COLO668 (cell line): Measurements from ENCODE around the gene AP3S1.
A peak's percentile ranks its signal among the peaks of the same experiment; 100 is the strongest.

Source experiments
- DNase-seq: peaks from one replicate; lab custom pipeline; 2025; ENCODE audit not compliant: unreplicated experiment; lab: John Stamatoyannopoulos, UW

The AP3S1 gene

DNA sequence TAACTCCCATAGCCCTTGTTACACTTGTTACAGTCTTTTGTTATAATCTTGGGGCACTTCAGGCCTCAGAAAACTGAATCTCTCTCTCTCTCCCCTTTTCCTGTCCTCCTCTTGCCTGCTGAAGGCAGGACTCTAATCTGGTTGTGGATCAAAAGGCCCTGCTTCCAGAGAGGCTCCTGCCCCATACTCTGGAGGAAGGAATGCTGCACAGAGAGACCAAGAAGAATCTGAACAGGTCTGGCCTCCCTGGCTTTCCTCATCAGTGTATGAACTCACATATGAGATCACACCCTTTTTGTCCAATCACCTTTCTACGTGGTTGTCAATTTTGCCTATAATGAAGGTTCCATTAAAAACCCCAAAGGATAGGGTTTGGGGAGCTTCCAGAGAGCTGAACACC is 94.3 kb downstream of the AP3S1 start:
- no peak for DNase-seq

GRCh38 chr5:115939059-115939458 is 97.3 kb downstream of the AP3S1 start:
- DNase-seq: no peak

DNA sequence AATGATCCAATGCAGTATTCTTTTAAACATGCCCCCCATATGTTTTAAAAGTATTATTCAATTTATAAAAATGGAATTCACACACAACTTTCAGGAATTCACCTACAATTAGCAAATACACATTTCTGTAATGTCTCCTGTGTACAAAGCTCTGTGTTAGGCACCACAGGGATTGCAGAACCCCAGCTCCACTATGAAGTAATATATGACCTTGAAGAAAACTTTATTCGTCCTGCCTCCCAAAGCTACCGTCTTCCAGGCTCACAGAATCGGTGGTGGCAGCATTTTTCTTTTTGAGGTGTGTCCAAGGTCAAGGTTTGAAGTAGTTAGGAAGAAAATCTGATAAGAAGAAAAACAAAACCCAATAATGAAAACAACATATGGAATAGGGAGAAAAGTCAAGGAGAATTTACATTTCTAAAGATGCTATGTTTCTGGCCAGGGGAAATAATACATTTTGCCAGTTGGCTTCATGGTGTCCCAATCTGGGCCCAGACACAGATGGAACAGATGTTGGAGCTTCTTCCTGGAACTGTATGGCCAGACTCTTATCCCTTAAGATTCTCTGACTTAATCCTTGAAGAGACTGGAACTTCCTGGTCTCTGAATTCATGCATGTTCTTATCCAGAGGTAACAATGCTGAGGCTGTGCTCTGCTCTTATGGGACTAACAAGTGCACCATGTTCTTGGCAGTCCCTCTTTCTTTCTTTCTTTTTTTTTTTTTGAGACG is 98.5 kb downstream of the AP3S1 start:
- DNase-seq: no peak

DNA sequence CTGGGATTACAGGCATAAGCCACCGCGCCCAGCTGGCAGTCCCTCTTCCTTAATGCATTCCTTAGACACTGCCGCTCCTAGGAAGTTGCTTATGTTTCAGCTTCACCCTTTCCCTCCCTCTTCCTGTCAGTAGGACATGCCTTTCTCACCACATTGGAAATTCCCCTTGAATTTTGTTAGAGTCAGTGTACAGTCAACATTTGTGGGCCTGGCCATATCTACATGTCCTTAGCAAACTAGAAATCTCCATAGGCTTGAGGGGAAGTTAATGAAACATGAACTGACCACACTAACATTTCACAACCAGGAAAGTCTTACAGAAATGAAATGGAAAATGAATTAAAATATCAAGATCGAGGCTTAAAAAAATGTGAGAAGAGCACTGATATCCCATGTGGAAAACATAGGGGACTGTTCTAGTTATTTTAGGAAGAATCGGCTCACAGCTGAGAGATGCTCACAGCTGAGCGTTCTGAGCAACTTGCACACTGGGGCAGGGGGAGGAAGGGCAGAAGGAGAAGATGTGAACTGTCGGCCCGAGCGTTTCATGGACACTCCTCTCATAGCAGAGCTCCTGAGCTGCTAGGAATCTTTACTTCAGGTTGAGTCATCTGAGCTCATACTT is 99.4 kb downstream of the AP3S1 start:
- DNase-seq: no peak

DNA sequence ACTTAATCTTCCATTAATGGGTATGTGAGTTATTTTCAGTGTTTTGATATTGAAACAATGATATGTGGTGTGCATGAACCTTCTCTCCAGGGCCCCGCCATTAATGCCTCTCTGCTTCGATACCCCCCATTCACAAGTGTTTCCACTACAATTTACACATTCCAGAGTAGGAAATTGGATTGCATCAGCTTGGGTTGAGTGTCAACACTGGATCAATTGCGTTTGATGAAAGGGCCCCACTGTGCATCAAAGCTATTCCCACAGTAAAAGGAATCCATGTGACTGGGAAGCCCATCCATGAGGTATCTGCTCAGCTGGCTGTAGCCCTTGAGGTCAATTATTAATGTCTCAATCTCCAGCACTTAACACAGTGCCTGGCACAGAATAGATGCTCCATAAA is 102.8 kb downstream of the AP3S1 start:
- no peak for DNase-seq

GRCh38 chr5:115946655-115947054 is 104.9 kb downstream of the AP3S1 start:
- DNase-seq: no peak

- DNase-seq: no peak
Measured at GRCh38 chr5:115947260-115947659, 105.5 kb downstream of the AP3S1 start.

DNA sequence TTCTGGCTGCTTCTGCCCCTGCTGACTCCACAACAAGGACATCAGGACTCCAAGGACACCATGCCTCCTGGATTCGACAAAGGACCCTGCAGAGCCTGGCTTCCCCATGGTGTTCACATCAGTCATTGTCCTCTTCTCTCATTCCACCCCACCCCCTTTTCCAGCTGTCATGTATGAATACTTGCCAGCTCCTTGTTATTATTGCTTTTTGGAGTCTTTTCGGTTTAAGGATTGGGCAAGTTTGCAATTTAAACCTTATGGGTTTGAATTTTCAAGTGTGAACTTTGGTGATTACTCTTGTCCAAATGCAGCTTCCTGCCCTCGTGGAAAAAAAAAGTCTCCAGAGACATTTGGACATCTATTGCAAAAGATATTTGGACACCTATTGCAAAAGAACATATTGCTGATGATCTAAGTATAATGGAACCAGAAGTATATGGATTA is 106.4 kb downstream of the AP3S1 start:
- DNase-seq: no peak

GRCh38 chr5:115949096-115949495 is 107.4 kb downstream of the AP3S1 start:
- DNase-seq: no peak

DNA sequence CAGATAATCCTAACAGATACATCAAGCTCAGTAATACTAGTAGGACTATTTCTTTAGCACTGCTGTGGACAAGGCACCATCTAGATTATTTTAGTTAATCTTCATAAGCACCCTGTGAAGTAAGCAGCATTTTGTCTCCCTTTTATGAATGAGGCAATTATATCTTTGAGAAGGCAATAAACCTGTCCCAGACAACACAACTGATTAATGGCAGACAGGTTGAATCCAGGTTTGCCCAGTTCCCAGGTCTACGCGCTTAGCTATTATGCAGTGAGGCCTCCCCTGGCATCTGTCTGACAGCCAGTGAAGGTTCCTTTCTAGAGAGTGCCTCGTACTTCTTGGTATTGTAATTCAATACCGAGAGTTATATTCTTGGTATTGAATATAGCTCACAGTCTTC is 110.9 kb downstream of the AP3S1 start:
- DNase-seq: no peak

DNA sequence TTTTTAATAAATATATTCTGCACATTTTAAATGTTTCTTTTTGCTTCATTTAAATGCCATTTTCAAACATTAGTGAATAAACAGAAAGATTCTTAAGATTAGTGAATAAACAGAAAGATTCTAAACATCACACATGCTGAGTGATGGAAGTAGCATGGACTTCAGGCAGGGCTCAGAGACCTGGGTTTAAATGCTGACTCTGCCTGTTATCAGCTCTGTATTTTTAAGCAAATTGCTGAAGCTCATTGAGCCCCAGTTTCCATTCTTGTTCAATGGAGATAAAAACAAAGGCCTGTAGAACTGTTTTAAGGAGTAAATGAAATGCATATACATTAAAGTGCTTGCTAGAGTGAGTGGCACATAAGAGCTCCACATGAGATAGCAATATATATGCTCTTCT is 112.4 kb downstream of the AP3S1 start:
- no peak for DNase-seq

DNA sequence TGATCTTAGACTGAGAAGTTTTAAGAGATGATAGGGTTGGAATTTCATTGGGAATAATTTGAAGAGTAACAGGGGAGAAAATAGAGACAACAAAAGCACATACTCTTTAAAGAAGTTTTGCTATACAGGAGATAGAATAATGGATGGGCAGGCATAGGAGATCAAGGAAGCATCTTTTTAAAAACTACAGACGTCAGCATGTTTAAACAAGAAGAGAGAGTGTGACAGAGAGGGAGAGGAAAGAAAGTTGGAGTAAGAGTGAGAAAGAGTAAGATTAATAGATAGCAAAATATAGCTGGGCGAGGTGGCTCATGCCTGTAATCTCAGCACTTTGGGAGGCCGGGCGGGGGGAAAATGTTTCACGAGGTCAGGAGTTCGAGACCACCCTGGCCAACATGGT is 115.2 kb downstream of the AP3S1 start:
- no peak for DNase-seq

- DNase-seq: no peak
Measured at GRCh38 chr5:115961381-115962238, 119.9 kb downstream of the AP3S1 start.

- no peak for DNase-seq
Measured at GRCh38 chr5:115962239-115962564, 120.5 kb downstream of the AP3S1 start, which contains the start of gene LVRN. Gene LVRN (plus strand): TSS chr5:115962475. CDS start chr5:115962618, 143 bp downstream.

- DNase-seq: peak; percentile 24
Measured at GRCh38 chr5:115962565-115963402, 121.0 kb downstream of the AP3S1 start.

GRCh38 chr5:115963566-115963965 is 121.8 kb downstream of the AP3S1 start:
- no peak for DNase-seq
